ENCODE measurements around the gene KIRREL1. TPM values are rescaled to one million over a fixed set of nuclear protein-coding genes. Genes with fewer than 3 reads are reported as not detected.

KIRREL1 gene
- total RNA-seq, 2 donors from 2014 or later = 22.8 to 26.5 TPM

DNA sequence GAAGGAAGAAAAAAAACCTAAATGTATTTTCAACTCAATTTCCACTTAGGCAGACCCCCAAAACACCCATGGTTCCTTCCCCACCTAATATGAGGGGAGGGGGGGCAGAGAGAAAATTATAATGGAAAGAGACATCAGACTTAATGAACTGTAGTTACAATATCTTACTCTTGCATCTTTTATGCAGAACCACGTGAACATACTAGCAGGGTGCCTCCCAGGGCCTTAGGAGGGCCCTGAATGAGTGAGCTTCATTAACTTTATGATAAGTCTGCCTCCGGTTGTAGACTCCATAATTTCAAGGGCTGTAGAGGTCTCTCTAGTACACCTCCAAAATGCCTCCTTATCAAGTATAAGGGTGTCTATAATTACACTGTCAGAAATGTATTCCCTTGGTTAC is 11.3 kb upstream of the KIRREL1 start:
- H3K4me1 ChIP-seq (ENCODE audit: control insufficient read depth, insufficient read depth, low read length) = no peaks in the 10 kb centered on the region
- H3K4me1 Mint-ChIP-seq = peaks cover 16% of the 10 kb centered on the region
- no peaks in the 10 kb centered on the region for H3K9me3 Mint-ChIP-seq

GRCh38 chr1:157983787-157984186 is 9.7 kb upstream of the KIRREL1 start:
- Histone ChIP-seq H3K36me3 (ENCODE audit: control insufficient read depth, insufficient read depth, low read length) (no peaks in the 10 kb centered on the region), H3K27ac (ENCODE audit: low read depth, low read length) (no peak overlapping the region), H3K27me3 (ENCODE audit: control insufficient read depth, insufficient read depth, low read length, poor library complexity, severe bottlenecking) (no peaks in the 10 kb centered on the region), H3K4me1 (ENCODE audit: control insufficient read depth, insufficient read depth, low read length) (no peaks in the 10 kb centered on the region), H3K9ac (ENCODE audit: extremely low read depth, low read length, poor library complexity, severe bottlenecking) (no peak overlapping the region), H3K9me3 (ENCODE audit: control insufficient read depth, low read length) (no peaks in the 10 kb centered on the region), H3K4me3 (ENCODE audit: low read length) (no peak overlapping the region)
- TF ChIP-seq, protein P1, sequence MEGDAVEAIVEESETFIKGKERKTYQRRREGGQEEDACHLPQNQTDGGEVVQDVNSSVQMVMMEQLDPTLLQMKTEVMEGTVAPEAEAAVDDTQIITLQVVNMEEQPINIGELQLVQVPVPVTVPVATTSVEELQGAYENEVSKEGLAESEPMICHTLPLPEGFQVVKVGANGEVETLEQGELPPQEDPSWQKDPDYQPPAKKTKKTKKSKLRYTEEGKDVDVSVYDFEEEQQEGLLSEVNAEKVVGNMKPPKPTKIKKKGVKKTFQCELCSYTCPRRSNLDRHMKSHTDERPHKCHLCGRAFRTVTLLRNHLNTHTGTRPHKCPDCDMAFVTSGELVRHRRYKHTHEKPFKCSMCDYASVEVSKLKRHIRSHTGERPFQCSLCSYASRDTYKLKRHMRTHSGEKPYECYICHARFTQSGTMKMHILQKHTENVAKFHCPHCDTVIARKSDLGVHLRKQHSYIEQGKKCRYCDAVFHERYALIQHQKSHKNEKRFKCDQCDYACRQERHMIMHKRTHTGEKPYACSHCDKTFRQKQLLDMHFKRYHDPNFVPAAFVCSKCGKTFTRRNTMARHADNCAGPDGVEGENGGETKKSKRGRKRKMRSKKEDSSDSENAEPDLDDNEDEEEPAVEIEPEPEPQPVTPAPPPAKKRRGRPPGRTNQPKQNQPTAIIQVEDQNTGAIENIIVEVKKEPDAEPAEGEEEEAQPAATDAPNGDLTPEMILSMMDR (conservative IDR thresholded peaks at IDR 0.05) = no peak
- Mint-ChIP-seq H3K9me3 (no peaks in the 10 kb centered on the region), H3K36me3 (ENCODE audit: low read depth) (no peaks in the 10 kb centered on the region), H3K4me1 (peaks cover 16% of the 10 kb centered on the region), H3K4me3 (no peak overlapping the region), H3K27me3 (ENCODE audit: insufficient read depth) (peaks cover 11% of the 10 kb centered on the region), H3K27ac (no peak overlapping the region)
- 82 to 90% methylated on average over 2 of the region's 2 CpGs for WGBS, 2 experiments (ENCODE audit: insufficient coverage in 1 of 2, insufficient read length in 1 of 2)
- DNase-seq = no peak

More for the DNA sequence above, 11.3 kb upstream of the KIRREL1 start:
- Mint-ChIP-seq H3K27ac (no peak overlapping the region), H3K4me3 (no peak overlapping the region), H3K36me3 (ENCODE audit: low read depth) (no peaks in the 10 kb centered on the region), H3K27me3 (ENCODE audit: insufficient read depth) (peaks cover 6% of the 10 kb centered on the region)
- 81 to 100% methylated on average over 1 to 2 of the region's 2 CpGs for WGBS, 2 experiments (ENCODE audit: insufficient coverage in 1 of 2, insufficient read length in 1 of 2)
- Histone ChIP-seq H3K4me3 (ENCODE audit: low read length) (no peak overlapping the region), H3K9me3 (ENCODE audit: control insufficient read depth, low read length) (no peaks in the 10 kb centered on the region), H3K36me3 (ENCODE audit: control insufficient read depth, insufficient read depth, low read length) (no peaks in the 10 kb centered on the region), H3K27me3 (ENCODE audit: control insufficient read depth, insufficient read depth, low read length, poor library complexity, severe bottlenecking) (no peaks in the 10 kb centered on the region), H3K9ac (ENCODE audit: extremely low read depth, low read length, poor library complexity, severe bottlenecking) (no peak overlapping the region), H3K27ac (ENCODE audit: low read depth, low read length) (no peak overlapping the region)
- DNase-seq = no peak
- TF ChIP-seq, protein P1 (conservative IDR thresholded peaks at IDR 0.05) = no peak

GRCh38 chr1:157984469-157984868 is 9.0 kb upstream of the KIRREL1 start:
- no peak for DNase-seq
- H3K27me3 ChIP-seq (ENCODE audit: control insufficient read depth, insufficient read depth, low read length, poor library complexity, severe bottlenecking) = peaks cover 4% of the 10 kb centered on the region
- TF ChIP-seq, protein P1 (conservative IDR thresholded peaks at IDR 0.05) = no peak
- Mint-ChIP-seq H3K4me1 (peaks cover 16% of the 10 kb centered on the region), H3K4me3 (no peak overlapping the region), H3K9me3 (no peaks in the 10 kb centered on the region), H3K36me3 (ENCODE audit: low read depth) (no peaks in the 10 kb centered on the region), H3K27ac (no peak overlapping the region), H3K27me3 (ENCODE audit: insufficient read depth) (peaks cover 10% of the 10 kb centered on the region)
- H3K36me3 ChIP-seq (ENCODE audit: control insufficient read depth, insufficient read depth, low read length) = no peaks in the 10 kb centered on the region
- H3K4me3 ChIP-seq (ENCODE audit: low read length) = no peak overlapping the region
- 88 to 95% methylated on average over 5 to 7 of the region's 7 CpGs for WGBS, 2 experiments (ENCODE audit: insufficient coverage in 1 of 2, insufficient read length in 1 of 2)
- no peaks in the 10 kb centered on the region for H3K4me1 ChIP-seq (ENCODE audit: control insufficient read depth, insufficient read depth, low read length)
- no peak overlapping the region for H3K9ac ChIP-seq (ENCODE audit: extremely low read depth, low read length, poor library complexity, severe bottlenecking)
- H3K9me3 ChIP-seq (ENCODE audit: control insufficient read depth, low read length) = no peaks in the 10 kb centered on the region
- no peak overlapping the region for H3K27ac ChIP-seq (ENCODE audit: low read depth, low read length)

Measured in endodermal cell (in vitro differentiated cells).